SH-SY5Y (cell line): ENCODE measurements around the gene CACUL1.

Experiments
- GATA2 ChIP-seq: IDR thresholded peaks from 2 replicates; pipeline ENCODE4 v1.6.1; 2011; ENCODE audit warnings: mild to moderate bottlenecking, low read depth, low read length
- GATA3 ChIP-seq: IDR thresholded peaks from 2 replicates; pipeline ENCODE4 v1.6.1; 2011; ENCODE audit warnings: low read depth, mild to moderate bottlenecking, low read length, moderate library complexity

CACUL1 gene

GRCh38 chr10:118748041-118748440, 6.7 kb downstream of the CACUL1 start:
- no peak for TF ChIP-seq GATA3
- no peak for TF ChIP-seq GATA2

GRCh38 chr10:118746246-118746645, 8.5 kb downstream of the CACUL1 start:
- no peak for TF ChIP-seq GATA2

- TF ChIP-seq GATA3 (no peak), GATA2 (no peak)
These were observed 9.7 kb downstream of the CACUL1 start for GRCh38 chr10:118745056-118745455.

GRCh38 chr10:118742782-118743181, 12.0 kb downstream of the CACUL1 start:
- TF ChIP-seq GATA3: no peak
- no peak for TF ChIP-seq GATA2

- TF ChIP-seq GATA3: no peak
- TF ChIP-seq GATA2: no peak
These were observed 12.7 kb downstream of the CACUL1 start for GRCh38 chr10:118742032-118742431.

- TF ChIP-seq GATA2: no peak
- no peak for TF ChIP-seq GATA3
These were observed 16.4 kb downstream of the CACUL1 start for GRCh38 chr10:118738406-118738805.

GRCh38 chr10:118737603-118738302, 17.0 kb downstream of the CACUL1 start:
- no peak for TF ChIP-seq GATA3
- TF ChIP-seq GATA2: no peak

- TF ChIP-seq GATA3 (no peak), GATA2 (no peak)
These were observed 19.5 kb downstream of the CACUL1 start for GRCh38 chr10:118735294-118735693.

GRCh38 chr10:118734475-118734874, 20.3 kb downstream of the CACUL1 start:
- no peak for TF ChIP-seq GATA3
- TF ChIP-seq GATA2: no peak

- no peak for TF ChIP-seq GATA3
These were observed 22.3 kb downstream of the CACUL1 start for GRCh38 chr10:118732245-118733165.

GRCh38 chr10:118730756-118731456, 23.9 kb downstream of the CACUL1 start:
- TF ChIP-seq GATA3 (no peak), GATA2 (no peak)

- TF ChIP-seq GATA2: no peak
- TF ChIP-seq GATA3: no peak
These were observed 25.0 kb downstream of the CACUL1 start for GRCh38 chr10:118729641-118730258.

GRCh38 chr10:118729200-118729599, 25.6 kb downstream of the CACUL1 start:
- TF ChIP-seq GATA3 (peak; percentile 59; the same call in 1 of the 2 replicates), GATA2 (no peak)
